Left lobe of liver (tissue), 2 donors: ENCODE data around the gene FIP1L1. TPM values are rescaled to one million over a fixed set of nuclear protein-coding genes. Genes with fewer than 3 reads are reported as not detected.
"Not testable (repeated sequence)": the region's sequence is repeated elsewhere in the genome, so short reads cannot be mapped to it uniquely, and the experiment has no call there.

ENCODE experiments used
- ATAC-seq: fragments of 200-7000 bp; cut with Tn5 transposase; one replicate; pipeline ENCODE4 v1.9.1; 2020; ENCODE audit warnings: mild to moderate bottlenecking, moderate library complexity
- DNase-seq: peaks from one replicate; pipeline ENCODE4 v3.0.0-alpha.2; 2020; ENCODE audit warnings: low spot score
- total RNA-seq: library from RNA; stranded (reverse); gene quantifications from one replicate; pipeline ENCODE4 v1.2.1, GENCODE V29; 2021
- donor health status: DM: no; HTN: no; CAD: no; lungs with moderate emphysema.
- donor health status: DM: no; HTN: yes; CAD: no.

FIP1L1 gene
- total RNA-seq, 1 donor from 2014 or later = 13.4 TPM

GRCh38 chr4:53376900-53377299 lies 541 bp upstream of the FIP1L1 start:
- DNase-seq (no peak), ATAC-seq (no peak)

GRCh38 chr4:53378171-53378482 lies 686 bp downstream of the FIP1L1 start:
- ATAC-seq (no peak), DNase-seq (no peak)

GRCh38 chr4:53380221-53380620 lies 2.8 kb downstream of the FIP1L1 start:
- DNase-seq (no peak), ATAC-seq (no peak)

GRCh38 chr4:53409479-53409878 lies 32.0 kb downstream of the FIP1L1 start:
- DNase-seq, ATAC-seq: not testable (repeated sequence)

- DNase-seq = no peak
- ATAC-seq = no peak
Measured at GRCh38 chr4:53419208-53419607, 41.8 kb downstream of the FIP1L1 start.

GRCh38 chr4:53421791-53422190 lies 44.4 kb downstream of the FIP1L1 start:
- ATAC-seq (no peak), DNase-seq (no peak)

- DNase-seq = no peak
- no peak for ATAC-seq
Measured at GRCh38 chr4:53422367-53422766, 44.9 kb downstream of the FIP1L1 start.

GRCh38 chr4:53424280-53424679 lies 46.8 kb downstream of the FIP1L1 start:
- no peak for ATAC-seq
- DNase-seq = no peak

- no peak for ATAC-seq
- DNase-seq = no peak
Measured at GRCh38 chr4:53427366-53427765, 49.9 kb downstream of the FIP1L1 start.

- ATAC-seq = no peak
- DNase-seq = no peak
Measured at GRCh38 chr4:53431052-53431451, 53.6 kb downstream of the FIP1L1 start.

GRCh38 chr4:53432528-53433424 lies 55.3 kb downstream of the FIP1L1 start:
- ATAC-seq = no peak

GRCh38 chr4:53436251-53436650 lies 58.8 kb downstream of the FIP1L1 start:
- no peak for ATAC-seq
- no peak for DNase-seq

More at GRCh38 chr4:53432528-53433424, 55.3 kb downstream of the FIP1L1 start:
- no peak for DNase-seq

GRCh38 chr4:53441564-53441963 lies 64.1 kb downstream of the FIP1L1 start:
- DNase-seq (no peak), ATAC-seq (no peak)

GRCh38 chr4:53444954-53445353 lies 67.5 kb downstream of the FIP1L1 start:
- ATAC-seq = no peak
- DNase-seq = no peak

GRCh38 chr4:53450773-53451172 lies 73.3 kb downstream of the FIP1L1 start:
- no peak for ATAC-seq
- DNase-seq = no peak

- no peak for ATAC-seq
- no peak for DNase-seq
Measured at GRCh38 chr4:53453385-53453784, 75.9 kb downstream of the FIP1L1 start.

GRCh38 chr4:53455766-53456165 lies 78.3 kb downstream of the FIP1L1 start:
- ATAC-seq (peak; percentile 59), DNase-seq (no peak)

- DNase-seq (no peak), ATAC-seq (peak; percentile 59)
Measured at GRCh38 chr4:53456178-53456577, 78.7 kb downstream of the FIP1L1 start.

GRCh38 chr4:53459548-53459947 lies 82.1 kb downstream of the FIP1L1 start:
- DNase-seq = no peak
- no peak for ATAC-seq

GRCh38 chr4:53461244-53461643 lies 83.8 kb downstream of the FIP1L1 start:
- ATAC-seq (no peak), DNase-seq (no peak)

GRCh38 chr4:53463340-53463739 lies 85.9 kb downstream of the FIP1L1 start:
- ATAC-seq = no peak
- no peak for DNase-seq

- ATAC-seq (no peak), DNase-seq (no peak)
Measured at GRCh38 chr4:53465281-53465680, 87.8 kb downstream of the FIP1L1 start.

GRCh38 chr4:53465891-53466290 lies 88.5 kb downstream of the FIP1L1 start:
- ATAC-seq (no peak), DNase-seq (no peak)
